ENCODE results near the gene ING5.

DNA sequence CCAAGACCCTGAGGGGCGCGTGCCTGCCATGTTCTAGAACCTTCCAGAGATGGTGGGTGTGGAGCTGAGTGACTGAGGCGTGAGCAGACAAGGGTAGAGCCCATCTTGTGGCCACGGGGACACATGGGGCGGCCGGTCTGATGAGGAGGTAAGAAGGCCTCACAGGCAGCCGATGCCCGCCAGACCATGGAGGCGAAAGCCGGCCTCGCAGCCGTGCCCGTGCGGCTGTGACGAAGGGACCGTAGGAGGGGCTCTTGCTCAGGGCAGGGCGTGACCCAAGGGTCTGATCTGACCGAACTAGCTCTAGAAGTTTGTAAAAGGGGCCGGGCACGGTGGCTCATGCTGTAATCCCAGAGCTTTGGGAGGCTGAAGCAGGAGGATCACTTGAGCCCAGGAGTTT, 52.2 kb downstream of the ING5 start:
- TF ChIP-seq, protein P1, sequence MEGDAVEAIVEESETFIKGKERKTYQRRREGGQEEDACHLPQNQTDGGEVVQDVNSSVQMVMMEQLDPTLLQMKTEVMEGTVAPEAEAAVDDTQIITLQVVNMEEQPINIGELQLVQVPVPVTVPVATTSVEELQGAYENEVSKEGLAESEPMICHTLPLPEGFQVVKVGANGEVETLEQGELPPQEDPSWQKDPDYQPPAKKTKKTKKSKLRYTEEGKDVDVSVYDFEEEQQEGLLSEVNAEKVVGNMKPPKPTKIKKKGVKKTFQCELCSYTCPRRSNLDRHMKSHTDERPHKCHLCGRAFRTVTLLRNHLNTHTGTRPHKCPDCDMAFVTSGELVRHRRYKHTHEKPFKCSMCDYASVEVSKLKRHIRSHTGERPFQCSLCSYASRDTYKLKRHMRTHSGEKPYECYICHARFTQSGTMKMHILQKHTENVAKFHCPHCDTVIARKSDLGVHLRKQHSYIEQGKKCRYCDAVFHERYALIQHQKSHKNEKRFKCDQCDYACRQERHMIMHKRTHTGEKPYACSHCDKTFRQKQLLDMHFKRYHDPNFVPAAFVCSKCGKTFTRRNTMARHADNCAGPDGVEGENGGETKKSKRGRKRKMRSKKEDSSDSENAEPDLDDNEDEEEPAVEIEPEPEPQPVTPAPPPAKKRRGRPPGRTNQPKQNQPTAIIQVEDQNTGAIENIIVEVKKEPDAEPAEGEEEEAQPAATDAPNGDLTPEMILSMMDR (conservative IDR thresholded peaks at IDR 0.05; ENCODE audit: low read length): no peak
- TF ChIP-seq EZH2phosphoT487 (IDR thresholded peaks at IDR 0.05; ENCODE audit: borderline replicate concordance, low read depth, low read length): no peak

Measured in OCI-LY7 (cell line).